GM21423 (cell line): Measurements from ENCODE around the gene FLRT1.

ENCODE experiments used
- ATAC-seq: cut with Tn5 transposase; IDR thresholded peaks from one replicate; pipeline ENCODE4 v1.9.1; 2021; ENCODE audit warnings: mild to moderate bottlenecking, moderate library complexity; ENCODE audit not compliant: unreplicated experiment

Gene FLRT1

DNA sequence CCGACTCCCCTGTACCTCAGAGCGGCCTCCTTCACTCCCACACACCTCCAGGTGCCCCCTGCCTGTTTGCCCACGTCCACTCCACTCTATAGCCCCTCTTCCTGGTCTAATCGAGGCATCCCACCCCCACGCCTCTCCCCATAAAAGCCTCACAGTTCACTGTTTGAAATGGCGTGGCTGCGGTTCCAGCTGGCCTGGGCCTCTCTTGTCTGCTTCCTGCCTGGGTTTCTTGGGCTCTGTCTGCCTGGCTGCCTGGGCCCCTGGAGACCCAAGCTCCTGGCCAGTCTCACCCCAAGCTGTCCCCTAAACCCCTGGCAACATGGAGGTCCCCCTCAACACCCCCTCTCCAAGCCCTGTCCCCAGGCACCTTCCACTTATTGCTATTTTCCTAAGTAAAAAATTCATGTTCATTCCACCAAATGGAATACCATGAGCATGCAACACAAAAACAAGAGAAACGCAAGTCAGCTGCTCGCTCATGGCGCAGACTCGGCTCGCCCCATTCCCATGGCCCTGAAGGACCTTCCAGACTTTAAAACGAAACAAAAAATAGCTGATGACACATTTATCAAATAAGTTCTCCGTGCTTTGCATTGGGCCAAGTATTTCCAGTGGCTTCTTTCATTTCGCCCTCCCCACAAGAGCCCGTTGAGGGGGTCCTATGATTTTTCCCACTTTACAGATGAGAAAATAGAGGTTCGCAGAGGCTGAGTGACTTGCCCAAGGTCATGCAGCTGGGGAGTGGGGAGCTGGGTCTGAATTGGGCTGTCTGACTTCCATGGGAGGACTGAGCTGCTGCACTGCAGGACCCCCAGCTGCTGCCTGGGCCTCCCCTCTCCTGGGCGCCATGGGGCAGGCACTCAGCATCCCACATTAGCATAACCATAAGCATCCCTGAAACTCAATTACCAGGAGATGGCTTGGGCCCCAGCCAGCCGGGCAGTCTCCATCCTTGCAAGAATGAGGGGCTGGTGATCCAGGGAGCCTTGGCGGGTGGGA is 11.7 kb upstream of the FLRT1 start:
- no peak for ATAC-seq

GRCh38 chr11:64025205-64025604 is 10.5 kb upstream of the FLRT1 start:
- ATAC-seq: no peak

DNA sequence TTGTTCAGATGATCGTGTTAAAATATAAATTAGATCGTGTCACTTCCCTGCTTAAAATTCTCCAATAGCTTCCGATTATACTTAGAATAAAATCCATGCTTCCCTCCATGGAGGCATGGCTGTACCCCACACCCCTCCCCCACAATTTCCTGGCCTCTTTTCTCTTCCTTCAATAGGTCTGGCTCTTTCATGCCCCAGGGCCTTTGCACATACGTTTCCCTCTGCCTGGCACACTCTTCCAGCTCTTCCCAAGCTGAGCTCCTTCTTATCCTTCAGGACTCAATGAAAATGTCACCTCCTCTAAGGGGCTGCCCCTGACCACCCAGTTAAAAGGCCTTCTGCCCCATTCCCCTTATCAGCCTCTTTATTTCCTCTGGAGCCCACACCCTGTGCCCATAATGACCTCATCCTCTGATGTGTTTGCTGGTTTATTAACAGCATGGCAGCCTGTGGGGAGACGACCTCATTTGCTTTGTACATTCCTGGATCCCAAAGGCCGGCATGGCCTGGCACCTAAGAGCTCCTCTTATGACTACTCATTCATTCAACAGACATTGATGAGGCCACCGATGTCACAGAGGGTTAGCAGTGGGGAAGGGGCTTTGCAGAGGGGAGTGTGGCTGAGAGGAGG is 9.0 kb upstream of the FLRT1 start:
- no peak for ATAC-seq

- no peak for ATAC-seq
Measured at GRCh38 chr11:64027651-64028397, 7.9 kb upstream of the FLRT1 start.

DNA sequence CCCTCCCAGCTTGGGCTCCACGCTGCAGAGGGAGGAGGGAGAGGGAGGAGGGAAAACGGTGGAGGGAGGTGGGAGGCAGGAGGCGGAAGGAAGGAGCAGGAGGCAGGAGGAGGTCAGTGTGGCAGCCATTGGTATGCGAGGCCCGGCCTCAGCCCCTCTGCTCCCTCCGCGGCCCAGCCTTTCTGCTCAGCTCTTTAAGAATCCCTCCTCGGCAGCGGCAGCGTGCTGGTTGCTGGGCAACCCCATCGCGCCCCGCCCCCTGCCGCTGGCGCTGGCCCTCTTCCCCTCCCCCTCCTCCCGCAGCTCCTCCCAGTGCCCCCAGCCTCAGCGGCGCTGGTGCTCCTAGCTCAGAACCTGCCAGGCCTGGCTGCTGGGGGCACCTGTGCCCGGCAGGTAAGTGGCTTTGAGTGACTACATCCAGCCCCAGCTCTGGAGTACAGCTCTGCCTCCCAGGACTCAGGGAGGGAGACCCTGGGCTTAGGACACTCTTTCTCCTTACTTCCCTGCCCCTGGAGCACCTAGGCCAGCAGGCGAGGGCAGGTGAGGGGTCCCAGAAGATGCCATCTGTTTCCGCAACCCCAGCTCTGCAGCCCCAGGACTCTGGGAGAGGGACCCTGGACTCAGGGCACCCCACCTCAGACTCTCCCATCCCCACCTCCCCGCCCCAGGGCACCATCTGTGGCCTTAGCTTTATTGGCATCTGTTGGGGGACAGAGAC is 7.2 kb upstream of the FLRT1 start:
- ATAC-seq: no peak

GRCh38 chr11:64029773-64030172 is 6.0 kb upstream of the FLRT1 start:
- no peak for ATAC-seq

DNA sequence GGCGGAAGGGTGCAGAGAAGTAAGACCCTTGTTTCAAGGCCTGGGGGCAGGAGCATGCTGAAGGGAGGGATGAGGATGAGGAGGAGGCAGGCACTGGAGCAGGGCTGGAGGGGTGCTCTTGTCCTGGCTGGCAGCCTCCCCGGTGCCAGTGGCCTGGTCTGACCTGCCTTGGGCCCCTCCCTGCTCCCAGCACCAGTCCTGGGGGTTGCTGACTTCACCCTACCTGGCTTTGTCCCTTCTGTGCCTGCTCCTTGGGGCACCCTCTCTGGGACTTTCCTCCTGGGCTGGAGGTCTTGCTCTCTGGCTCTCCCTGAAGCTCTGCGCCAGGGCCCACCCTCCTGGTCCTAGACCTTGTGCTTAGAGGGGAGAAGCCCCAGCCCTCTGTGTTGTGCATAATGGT is 4.7 kb upstream of the FLRT1 start:
- ATAC-seq: no peak

DNA sequence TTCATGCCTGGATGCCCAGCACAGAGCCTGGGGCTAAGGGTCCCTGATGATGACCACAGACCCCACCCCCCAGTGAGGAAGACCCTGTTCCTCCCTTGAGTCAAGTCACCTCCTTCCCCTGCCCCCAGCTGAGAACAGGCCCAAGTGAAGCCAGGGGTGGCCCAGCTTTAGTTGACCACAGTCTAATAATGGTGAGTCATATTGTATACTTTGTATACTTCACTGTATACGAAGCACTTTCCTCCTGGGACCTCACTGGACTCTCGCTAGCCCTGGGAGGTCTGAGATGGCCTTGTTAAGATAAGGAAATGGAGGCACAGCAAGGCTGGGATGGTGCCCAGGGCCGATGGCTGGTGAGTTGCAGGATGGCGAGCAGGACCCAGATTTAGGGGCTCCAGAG is 3.7 kb upstream of the FLRT1 start:
- no peak for ATAC-seq

DNA sequence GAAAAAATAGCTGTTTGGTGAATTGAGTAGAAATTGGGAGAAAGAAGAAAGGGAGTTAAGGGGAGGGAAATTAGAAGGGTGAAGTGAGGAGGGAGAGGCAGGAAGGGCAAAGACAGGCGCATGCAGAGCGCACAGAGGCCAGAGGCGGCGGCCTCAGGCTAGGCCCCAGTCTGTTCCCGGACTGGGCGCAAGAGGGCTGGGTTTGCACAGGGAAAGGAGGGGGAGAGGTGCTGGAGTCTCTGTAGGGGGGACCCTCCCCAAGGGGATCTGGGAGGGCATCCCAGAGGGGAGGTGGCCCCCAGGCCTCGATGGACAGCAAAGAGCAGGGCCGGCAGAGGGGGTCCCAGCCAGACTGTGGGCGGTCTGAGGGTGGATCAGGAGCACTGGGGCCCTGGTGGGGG is 1.3 kb upstream of the FLRT1 start:
- no peak for ATAC-seq

- no peak for ATAC-seq
Measured at GRCh38 chr11:64035081-64035524, 628 bp upstream of the FLRT1 start.

DNA sequence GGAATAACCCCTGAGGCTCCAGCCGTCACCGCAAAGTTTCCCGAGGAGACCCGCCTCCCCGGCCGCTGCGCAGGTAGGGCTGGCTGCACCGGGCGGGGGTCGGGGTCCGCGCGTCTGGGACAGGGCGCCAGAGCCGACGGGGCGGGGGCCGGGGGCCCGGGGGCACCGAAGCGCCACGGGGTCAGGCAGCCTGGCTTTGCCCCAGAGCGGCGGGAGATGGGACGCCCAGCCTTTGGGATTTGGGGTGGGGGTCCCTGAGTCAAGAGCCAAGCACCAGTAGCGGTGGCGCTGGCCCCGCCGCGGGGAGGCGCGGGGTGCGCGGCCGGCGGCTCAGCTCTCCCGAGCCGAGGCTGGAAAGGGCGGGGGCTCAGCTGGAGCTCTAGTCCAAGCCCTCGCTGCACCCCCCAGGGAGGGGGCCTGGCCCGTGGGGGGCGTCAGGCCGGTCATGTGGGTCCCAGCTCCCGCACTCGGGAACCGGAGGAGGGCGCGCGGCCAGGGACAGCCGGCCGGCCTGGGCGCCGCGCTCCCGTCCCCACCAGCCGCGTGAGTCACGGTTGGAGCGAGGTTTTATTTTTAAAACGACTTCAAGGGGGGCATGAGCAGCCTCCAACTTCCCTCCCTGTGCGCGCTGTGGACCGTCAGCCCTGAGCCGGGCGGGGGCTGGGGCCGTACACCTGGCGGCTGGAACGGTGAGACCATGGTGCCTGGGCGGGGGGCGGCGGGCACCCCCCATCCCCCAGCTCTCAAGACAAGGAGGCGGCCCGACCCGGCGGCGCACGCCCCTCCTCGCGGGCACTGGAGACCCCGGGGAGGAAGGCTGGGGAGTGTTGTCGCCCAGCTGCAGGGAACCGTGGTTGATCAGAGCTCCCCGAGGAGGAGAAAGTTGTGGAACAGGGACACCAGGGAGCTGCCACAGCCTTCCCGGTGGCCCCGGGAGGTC is 626 bp downstream of the FLRT1 start:
- no peak for ATAC-seq

DNA sequence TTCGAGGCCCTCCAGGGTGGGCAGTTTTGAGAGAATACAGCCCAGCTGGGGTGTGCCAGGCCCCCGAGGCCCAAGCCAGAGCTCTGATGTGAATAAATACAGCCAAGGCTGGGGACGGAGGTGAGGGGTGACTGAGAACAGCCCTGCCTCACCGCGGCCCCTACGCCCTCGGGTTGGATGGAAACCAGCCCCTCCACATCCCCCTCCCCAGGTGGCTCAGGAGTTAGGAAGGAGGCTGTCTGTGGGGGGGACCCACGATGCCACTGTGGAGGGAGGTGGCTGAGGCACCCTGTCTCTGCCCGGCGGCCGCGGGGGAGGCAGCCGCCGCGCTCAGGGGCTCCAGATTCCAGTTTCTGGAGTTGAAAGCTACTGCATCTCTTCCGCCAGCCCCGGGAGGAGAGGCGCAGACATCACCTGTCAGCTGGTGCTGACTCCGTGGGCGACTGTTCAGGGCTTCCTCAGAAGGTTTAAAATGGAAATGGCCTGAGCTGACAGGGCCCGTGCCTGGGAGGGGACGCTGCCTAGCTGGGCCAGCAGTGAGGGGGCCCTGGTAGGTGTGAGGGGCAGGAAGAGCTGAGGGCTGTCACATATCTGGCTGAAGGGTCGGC is 1.4 kb downstream of the FLRT1 start:
- ATAC-seq: no peak

GRCh38 chr11:64038500-64038899 is 2.8 kb downstream of the FLRT1 start:
- ATAC-seq: no peak

DNA sequence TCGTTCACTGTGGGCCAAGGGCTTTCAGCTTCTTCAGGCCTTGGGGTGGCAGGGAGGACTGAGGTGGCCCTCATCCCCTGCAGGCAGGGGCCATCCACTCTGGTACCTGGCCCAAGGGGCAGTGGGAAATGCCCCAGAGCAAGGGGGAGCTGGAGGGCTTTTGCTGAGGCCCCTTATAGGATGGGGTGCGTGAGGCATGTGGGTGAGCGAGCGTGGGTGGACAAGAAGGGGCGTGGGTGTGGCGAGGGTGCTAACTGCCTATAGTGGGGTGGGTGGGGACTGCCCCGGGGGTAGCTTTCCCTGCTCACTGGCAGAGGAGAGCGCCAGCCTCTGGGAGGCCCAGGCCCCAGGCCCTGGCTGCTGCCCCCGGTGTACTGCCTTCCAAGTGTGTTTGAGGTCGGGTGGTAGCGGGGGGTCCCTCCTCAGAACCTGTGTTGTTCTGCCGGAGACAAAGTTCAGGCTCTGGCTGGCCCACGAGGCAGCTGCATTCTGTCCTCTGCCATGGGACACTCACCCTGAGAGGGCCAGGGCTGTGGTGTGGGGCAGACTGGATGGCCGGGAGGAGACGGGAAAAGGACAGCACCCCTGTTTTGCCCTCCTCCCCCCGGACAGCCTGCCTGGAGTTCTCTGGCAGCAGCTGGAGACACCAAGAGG is 3.4 kb downstream of the FLRT1 start:
- no peak for ATAC-seq

DNA sequence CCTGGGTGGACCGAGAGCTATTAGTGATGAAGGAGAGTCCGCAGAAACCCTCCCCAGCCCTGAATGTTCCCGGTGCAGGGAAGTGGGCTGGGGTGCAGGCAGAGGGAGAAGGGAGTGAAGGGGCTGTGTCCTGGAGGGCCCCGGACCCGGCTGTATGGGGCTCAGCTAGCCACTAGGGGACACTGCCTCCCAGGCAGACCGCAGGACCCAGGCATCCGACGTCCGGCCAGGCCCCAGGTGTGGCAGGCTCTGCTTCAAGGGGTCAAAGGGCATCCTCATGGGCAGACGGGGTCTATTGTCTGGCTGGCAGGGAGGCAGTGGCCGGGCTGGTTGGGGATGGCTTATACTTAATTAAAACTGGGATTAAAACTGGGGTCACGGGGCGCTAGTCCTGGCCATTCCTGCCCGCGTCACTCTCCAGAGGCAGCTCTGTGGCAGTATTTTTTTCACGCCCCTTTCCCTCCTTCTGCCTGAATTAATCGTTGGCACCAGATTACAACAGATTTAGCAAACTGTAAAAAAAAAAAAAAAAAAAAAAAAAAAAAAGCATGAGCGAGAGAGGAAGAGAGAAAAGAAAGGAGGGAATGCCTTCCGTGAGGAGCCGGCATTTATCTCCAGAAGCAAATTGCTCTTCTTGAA is 5.1 kb downstream of the FLRT1 start:
- ATAC-seq: no peak

GRCh38 chr11:64041846-64042245 is 6.1 kb downstream of the FLRT1 start:
- no peak for ATAC-seq

DNA sequence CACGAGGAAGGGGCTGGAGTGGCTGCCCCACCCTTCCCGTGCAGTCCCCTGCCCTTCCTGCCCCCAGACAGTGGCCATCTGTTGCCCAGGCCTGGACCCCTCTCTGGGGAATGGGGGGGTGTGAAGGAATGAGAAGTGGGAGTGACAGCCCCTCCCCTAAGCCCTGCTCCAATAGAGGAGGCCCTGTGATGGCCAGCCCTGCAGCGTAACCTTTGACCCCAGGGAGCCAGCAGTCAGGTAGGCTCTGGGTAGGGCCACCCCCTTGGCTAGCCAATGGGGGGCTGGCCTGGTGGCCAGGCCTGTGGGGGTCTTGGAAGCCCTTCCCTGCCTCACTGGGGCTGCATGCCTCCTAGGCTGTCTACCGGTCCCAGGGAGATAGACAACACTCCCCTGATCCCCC is 6.6 kb downstream of the FLRT1 start:
- ATAC-seq: no peak

- no peak for ATAC-seq
Measured at GRCh38 chr11:64043545-64043944, 7.8 kb downstream of the FLRT1 start.
